Activated CD8-positive, alpha-beta memory T cell treated with anti-CD3 and anti-CD28 coated beads for 4 hours (primary cell): ENCODE measurements around the gene SLC1A3.

ENCODE experiments used
- DNase-seq, 2 donors: peaks; one replicate each; pipeline ENCODE4 v3.0.0-alpha.2; 2020; ENCODE audit warnings: low read depth in 2 of 2

SLC1A3 gene

DNA sequence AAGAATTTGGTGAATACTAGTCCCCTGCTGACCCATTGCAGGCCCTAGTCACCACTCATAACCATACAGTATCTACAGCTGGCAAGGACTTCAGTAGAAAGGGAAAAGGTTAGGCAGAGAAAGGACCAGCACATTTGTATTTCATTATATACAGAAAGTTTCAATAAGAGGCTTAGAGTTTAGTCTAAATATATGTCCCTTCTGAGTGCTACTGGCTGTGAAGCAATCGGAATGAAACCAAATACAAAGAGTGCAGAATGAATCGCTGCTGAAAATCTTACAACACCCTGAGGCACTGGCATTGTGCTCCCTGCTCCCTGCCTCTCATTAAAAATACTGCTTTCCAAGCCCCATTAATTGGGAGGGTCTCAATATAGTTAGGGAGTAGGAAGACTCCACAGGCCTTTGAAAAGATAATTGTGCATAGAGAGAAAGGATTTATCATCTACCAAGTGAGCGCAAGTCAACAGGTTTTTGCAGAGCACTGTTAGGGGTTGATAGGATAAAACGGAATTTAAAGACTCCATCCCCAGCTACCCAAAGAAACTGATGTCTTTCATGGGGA is 110.8 kb downstream of the SLC1A3 start:
- DNase-seq, result no peak

DNA sequence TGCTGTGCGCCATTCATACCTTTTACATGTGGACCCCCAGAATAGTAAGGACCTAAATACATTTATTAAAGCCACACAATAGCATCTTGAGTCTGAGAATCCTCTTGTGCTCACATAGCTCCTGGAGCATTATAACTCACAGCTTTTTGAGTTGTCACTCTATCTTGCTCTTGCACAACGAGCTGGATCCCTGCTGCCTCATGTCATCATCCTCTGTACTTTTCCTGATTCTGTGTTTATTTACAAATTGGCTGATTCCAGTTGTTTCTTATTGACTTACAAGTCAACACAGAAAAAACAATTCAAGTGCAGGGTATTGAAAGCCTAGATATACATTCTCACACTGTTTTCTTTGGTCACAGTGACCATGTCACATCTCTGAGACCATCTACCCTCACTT is 112.9 kb downstream of the SLC1A3 start:
- no peak for DNase-seq

DNA sequence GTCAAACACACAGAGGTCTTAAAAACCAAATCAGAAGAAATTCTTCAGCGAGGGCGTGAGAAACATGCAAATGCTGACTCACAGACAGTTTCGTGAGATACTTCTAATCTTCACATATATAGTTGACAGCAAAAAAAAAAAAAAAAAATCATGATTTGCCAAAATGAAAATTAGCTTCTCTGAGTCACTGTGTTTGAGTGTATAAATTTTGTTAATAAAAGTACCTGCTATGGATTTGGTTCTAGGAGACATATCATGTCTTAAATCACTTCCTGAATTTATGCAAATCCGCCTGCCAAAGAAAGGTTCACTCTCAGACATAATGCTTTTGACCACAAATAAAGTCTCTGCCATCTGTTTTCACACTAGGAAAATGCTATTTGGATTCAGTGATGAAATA is 114.3 kb downstream of the SLC1A3 start:
- no peak for DNase-seq

DNA sequence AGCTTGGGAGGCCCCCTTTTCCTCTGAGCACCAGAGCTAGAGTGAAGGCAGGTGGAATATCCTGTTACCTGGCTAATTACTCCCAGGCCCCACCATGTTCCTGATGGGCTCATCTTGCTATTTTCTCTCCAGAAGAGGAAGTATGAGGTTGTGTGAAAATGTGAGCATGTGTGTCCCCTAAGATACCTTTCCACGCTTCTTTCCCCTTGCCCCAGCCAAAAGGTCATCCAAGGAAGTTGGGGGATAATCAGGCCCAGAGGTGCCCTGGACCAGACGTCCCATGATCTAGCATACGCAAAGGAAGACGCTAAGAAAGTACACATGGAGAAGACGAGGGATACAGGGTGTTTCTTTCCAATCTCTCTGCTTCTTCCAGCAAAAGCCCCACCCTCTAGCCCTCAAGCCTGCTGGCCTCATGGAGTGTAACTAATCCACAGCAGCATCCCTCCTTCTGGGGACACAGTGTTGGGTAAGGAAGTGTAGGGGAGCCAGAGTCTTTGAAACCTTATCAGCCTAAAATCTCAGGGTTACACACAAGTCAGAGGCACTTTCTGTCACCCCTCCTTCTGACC is 115.3 kb downstream of the SLC1A3 start:
- no peak for DNase-seq

DNA sequence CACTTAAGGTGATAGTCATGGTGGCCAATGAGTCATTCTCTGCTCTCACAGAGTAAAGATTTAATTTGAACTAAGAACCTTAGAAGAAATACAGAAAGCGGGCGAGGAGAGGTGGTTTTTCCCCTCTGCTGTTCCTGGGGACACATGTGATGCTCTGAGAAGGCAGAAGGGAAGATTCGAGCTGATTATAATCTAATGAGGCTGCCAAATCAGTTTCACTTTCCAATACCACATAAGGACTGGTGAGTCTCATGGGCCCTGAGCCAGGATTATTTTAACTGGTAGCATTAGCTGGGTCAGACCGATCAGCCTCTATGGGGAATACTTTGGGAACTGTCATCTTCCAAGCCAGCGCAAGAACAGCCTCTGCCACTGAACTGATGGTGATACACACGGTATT is 116.5 kb downstream of the SLC1A3 start:
- DNase-seq, result no peak

DNA sequence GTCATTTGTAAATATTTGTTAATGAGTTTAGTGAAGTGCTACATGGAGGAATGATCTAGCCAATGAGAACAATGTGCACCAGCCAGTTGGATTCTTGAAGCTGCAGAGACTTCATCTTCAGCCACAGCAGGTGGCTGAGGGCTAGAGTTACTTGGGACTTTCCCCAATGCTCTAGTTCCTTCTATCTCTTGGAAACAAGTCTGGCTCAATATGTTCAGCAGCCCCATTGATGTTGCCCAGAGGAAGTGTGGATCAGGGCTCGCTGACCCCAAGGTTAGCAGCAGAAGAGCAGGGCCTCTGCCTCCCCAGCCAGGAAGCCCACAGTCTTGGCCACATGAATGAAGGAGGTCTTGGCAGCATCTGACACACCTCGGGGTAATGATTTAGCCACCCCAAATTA is 117.5 kb downstream of the SLC1A3 start:
- DNase-seq, result no peak

DNA sequence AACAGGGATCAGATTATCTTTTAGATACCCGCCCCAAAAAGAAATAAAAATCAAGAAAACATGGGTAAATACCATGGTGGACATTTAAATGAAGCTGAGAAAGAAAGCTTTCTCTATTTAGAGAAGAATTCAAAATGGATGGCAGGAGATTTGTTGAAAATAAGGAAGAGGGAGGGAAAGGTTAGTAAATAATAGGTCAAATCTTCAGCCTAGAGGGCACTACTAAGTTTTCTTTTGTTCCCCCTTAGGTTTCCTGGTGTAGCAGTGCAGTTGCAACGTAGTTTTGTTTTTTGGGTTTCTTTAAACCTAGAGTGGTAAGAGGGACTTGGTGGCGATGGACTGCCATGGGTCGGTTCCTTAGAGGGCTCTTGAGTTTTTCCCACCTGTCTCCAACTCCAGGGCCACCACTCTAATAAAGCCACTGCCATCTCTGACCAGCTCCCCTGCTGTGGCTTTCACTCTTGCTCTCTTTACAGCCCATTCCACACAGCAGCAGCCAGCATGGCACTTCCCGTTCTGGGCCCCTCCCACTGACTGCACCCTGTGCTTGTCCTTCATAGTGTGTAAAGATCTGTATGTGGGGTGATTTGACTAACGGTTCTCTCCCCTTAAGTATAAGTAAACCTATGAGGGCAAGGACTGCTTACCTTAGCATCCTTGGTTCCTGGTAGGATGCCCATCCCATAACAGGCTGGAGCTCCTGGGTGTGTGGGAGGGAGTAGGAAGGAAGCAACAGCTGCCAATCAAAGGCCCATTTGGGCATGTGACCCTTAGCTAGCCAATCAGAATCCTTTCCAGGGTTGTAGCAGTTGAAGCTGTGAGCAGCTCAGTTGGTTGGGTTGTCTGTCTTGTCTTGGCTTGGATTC is 118.3 kb downstream of the SLC1A3 start:
- no peak for DNase-seq

DNA sequence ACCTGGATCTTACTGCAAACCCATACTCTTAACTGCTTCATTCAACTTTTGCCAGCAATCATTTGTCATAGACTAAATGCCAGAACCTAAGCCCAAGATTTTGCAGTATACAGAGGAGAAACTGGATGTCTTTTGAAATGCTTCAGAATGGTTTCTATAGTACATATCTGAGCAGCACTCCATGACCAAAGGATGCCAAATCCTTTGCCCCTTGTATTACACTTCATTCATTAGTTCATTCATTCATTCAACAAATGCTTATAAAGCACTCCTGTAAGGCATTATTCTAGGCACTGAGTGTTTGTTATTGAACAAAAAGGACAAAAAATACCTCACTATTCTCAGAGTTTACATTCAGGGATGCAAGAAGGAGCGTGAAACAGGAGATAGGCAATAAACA is 119.9 kb downstream of the SLC1A3 start:
- no peak for DNase-seq

DNA sequence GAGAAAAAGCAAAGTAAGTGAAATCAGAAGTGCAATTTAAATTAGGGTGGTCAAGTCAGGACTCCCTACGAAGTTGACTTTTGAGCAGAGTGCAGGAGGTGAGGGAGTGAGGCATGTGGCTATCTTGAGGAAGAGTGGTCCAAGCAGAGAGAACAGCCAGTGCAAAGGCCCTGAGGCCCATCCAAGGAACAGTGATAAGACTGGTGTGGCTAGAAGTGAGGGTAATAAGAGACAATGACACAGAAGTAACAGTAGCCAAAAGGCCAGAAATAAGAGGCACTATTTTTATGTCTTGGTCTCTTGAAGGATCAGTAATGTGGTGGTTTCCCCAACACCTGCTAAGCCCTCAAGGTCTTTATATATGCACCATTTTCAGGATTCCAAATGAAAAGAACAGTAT is 120.4 kb downstream of the SLC1A3 start:
- DNase-seq, result no peak

DNA sequence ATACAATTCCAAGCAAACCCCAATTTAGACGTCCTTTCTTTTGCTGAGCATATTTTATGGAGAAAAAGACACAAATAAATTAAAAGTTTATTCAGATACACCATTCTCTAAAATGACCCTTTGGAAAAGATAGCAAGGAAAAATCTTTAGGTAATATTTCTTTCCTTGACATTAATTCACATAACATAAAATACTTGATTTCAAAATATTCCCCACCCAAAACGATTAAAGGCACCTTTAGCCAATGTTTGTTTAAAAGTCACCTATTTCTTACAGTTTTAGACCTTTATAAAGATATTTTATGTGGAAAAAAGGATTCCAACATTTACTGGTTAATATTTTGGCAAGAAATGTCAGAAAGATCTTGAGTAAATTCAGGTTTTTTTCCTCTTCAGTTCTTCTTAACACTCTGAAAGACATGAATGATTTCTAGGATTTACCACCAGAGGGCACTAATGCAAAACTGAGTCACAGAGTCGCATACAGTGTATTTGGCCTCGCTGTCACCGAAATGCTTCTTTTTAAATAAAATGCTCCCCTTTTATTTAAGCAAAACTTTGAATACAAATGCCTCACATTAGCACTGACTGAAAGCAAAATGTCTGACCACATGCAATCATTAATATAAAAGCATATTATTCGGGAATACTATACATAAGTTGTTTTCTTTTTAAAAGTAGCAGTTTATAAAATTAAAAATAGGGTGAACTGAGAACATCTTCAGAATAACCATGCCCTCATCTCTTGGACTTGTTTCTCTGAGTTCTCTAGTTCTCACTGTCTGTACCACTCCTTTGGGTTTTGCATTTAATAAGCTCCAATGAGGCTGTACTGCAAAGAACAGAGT is 122.5 kb downstream of the SLC1A3 start:
- no peak for DNase-seq

DNA sequence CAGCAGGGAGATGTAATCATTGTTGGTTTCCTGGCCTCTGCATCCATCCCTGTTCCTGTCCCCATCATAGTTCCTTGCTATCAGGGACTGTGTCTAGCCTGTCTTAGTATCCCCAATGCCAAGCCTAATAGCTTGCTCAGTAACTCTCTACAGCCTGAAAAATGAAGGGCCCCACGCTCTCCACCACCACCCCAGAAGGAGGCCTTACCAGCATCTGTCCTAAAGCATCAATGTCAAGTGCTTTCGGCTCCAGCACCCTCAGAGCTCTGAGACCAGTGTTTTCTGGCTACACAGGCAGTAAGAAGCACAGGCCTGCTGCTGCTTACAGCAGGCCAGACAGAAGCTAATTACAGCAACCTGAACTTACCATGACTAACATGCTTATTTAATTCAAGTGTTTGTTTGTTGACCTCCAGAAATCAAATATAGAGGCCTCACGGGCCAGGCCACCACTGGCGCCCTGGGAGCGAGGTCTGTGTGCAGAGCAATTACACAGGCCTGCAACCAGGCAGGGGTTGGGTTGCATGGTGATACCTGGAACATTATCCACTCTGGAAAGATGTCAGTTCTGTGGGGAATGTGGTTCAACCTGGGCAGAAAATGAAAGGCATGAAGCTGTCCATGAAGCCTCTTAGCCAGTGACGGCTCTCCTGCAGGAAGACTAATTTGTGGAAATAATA is 124.3 kb downstream of the SLC1A3 start:
- no peak for DNase-seq

DNA sequence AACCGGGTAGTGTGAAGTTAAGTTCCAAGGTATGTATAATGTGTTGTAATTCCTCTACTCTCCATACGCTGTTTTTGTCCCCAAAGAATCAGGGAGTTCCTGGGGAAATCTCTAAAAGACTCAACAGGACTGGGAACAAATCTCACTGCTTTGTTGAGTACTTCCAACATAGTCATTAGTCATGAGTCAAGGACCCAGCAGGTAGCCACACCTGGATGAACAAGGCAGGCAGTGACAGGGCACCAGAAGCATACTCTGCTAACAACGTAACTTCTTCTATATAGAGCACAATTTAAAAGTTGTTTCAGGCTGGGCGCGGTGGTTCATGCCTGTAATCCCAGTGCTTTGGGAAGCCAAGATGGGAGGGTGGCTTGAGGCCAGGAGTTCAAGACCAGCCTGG is 126.8 kb downstream of the SLC1A3 start:
- DNase-seq, result no peak

DNA sequence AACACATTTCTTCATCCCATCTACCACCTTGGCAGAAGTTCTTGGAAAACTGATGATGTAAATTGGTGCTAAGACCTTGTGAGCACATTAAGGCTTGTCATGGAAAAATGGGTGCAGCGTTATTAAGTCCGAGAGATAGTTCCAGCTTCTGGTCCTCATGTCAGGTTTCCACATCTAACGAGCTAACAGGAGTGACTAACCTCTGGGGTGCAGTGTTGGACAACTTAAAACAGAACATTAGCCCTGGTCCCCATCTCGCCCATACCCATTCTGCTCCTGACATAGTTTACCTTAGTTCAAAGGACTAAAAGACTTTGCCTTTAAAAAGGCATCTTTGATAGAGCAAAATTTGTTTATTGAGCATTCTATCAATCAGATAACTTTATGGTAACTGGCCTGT is 128.0 kb downstream of the SLC1A3 start:
- DNase-seq, result no peak

DNA sequence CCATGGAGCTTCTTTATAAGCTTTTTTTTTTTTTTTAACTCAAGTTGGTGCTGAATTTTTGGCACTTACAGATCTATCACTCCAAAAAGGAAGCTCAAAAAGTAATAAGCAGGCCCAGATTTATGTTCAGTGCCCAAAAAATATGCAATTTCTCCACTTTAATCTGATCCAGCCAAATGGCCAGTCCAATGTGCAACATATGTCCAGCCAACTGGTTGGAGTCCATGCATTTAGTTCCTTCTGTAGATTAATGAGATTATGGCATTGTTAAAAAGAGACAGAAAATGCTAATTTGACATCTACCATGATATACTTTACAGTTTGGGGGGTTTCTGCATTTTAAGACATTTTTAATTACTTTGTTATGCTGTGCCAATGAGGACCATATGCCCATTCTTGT is 129.5 kb downstream of the SLC1A3 start:
- DNase-seq, result no peak
